ENCODE data around the gene NHSL2.

The NHSL2 gene

GRCh38 chrX:71976753-71977152, 66.1 kb downstream of the NHSL2 start:
- no peak overlapping the region for H3K27ac ChIP-seq
- no peak for DNase-seq (ENCODE audit: low read depth, low spot score)

GRCh38 chrX:71978164-71978563, 67.5 kb downstream of the NHSL2 start:
- no peak overlapping the region for H3K27ac ChIP-seq
- no peak for DNase-seq (ENCODE audit: low read depth, low spot score)

GRCh38 chrX:71989768-71990426, 79.3 kb downstream of the NHSL2 start:
- H3K27ac ChIP-seq: no peak overlapping the region
- DNase-seq (ENCODE audit: low read depth, low spot score): peak; percentile 12

- DNase-seq (ENCODE audit: low read depth, low spot score): no peak
- H3K27ac ChIP-seq: no peak overlapping the region
Measured at GRCh38 chrX:71990518-71990917, 79.9 kb downstream of the NHSL2 start.

GRCh38 chrX:71991164-71991563, 80.5 kb downstream of the NHSL2 start:
- no peak for DNase-seq (ENCODE audit: low read depth, low spot score)
- no peak overlapping the region for H3K27ac ChIP-seq

- H3K27ac ChIP-seq: no peak overlapping the region
- DNase-seq (ENCODE audit: low read depth, low spot score): no peak
Measured at GRCh38 chrX:71992711-71993110, 82.1 kb downstream of the NHSL2 start.

GRCh38 chrX:71993371-71993770, 82.7 kb downstream of the NHSL2 start:
- H3K27ac ChIP-seq: no peak overlapping the region
- no peak for DNase-seq (ENCODE audit: low read depth, low spot score)

- no peak overlapping the region for H3K27ac ChIP-seq
- no peak for DNase-seq (ENCODE audit: low read depth, low spot score)
Measured at GRCh38 chrX:71994601-71995000, 84.0 kb downstream of the NHSL2 start.

- no peak for DNase-seq (ENCODE audit: low read depth, low spot score)
- H3K27ac ChIP-seq: no peak overlapping the region
Measured at GRCh38 chrX:71995122-71995521, 84.5 kb downstream of the NHSL2 start.

GRCh38 chrX:71996136-71996535, 85.5 kb downstream of the NHSL2 start:
- no peak for DNase-seq (ENCODE audit: low read depth, low spot score)
- no peak overlapping the region for H3K27ac ChIP-seq

- no peak overlapping the region for H3K27ac ChIP-seq
- DNase-seq (ENCODE audit: low read depth, low spot score): no peak
Measured at GRCh38 chrX:71996826-71997225, 86.2 kb downstream of the NHSL2 start.

GRCh38 chrX:71997320-71997719, 86.7 kb downstream of the NHSL2 start:
- DNase-seq (ENCODE audit: low read depth, low spot score): no peak
- no peak overlapping the region for H3K27ac ChIP-seq

GRCh38 chrX:71998836-71999509, 88.3 kb downstream of the NHSL2 start:
- no peak for DNase-seq (ENCODE audit: low read depth, low spot score)
- no peak overlapping the region for H3K27ac ChIP-seq

- no peak overlapping the region for H3K27ac ChIP-seq
- DNase-seq (ENCODE audit: low read depth, low spot score): no peak
Measured at GRCh38 chrX:71999535-71999934, 88.9 kb downstream of the NHSL2 start.

- H3K27ac ChIP-seq: no peak overlapping the region
- DNase-seq (ENCODE audit: low read depth, low spot score): no peak
Measured at GRCh38 chrX:72001471-72001870, 90.8 kb downstream of the NHSL2 start.

- DNase-seq (ENCODE audit: low read depth, low spot score): no peak
- H3K27ac ChIP-seq: no peak overlapping the region
Measured at GRCh38 chrX:72001906-72002305, 91.3 kb downstream of the NHSL2 start.

- no peak for DNase-seq (ENCODE audit: low read depth, low spot score)
- H3K27ac ChIP-seq: no peak overlapping the region
Measured at GRCh38 chrX:72002875-72003274, 92.2 kb downstream of the NHSL2 start.

GRCh38 chrX:72003811-72004750, 93.4 kb downstream of the NHSL2 start:
- no peak for DNase-seq (ENCODE audit: low read depth, low spot score)
- H3K27ac ChIP-seq: no peak overlapping the region

GRCh38 chrX:72005046-72005445, 94.4 kb downstream of the NHSL2 start:
- no peak for DNase-seq (ENCODE audit: low read depth, low spot score)
- no peak overlapping the region for H3K27ac ChIP-seq

- no peak overlapping the region for H3K27ac ChIP-seq
Measured at GRCh38 chrX:72006461-72006860, 95.8 kb downstream of the NHSL2 start.

GRCh38 chrX:72009731-72010130, 99.1 kb downstream of the NHSL2 start:
- DNase-seq (ENCODE audit: low read depth, low spot score): no peak
- no peak overlapping the region for H3K27ac ChIP-seq

More at GRCh38 chrX:72006461-72006860, 95.8 kb downstream of the NHSL2 start:
- DNase-seq (ENCODE audit: low read depth, low spot score): no peak
